Fibroblast of skin of right quadriceps (primary cell): ENCODE data around the gene COPS2.
"Not testable (repeated sequence)": the region's sequence is repeated elsewhere in the genome, so short reads cannot be mapped to it uniquely, and the experiment has no call there.

Source experiments
- DNase-seq: peaks from one replicate; pipeline ENCODE4 v3.0.0-alpha.2; 2013

COPS2 gene

DNA sequence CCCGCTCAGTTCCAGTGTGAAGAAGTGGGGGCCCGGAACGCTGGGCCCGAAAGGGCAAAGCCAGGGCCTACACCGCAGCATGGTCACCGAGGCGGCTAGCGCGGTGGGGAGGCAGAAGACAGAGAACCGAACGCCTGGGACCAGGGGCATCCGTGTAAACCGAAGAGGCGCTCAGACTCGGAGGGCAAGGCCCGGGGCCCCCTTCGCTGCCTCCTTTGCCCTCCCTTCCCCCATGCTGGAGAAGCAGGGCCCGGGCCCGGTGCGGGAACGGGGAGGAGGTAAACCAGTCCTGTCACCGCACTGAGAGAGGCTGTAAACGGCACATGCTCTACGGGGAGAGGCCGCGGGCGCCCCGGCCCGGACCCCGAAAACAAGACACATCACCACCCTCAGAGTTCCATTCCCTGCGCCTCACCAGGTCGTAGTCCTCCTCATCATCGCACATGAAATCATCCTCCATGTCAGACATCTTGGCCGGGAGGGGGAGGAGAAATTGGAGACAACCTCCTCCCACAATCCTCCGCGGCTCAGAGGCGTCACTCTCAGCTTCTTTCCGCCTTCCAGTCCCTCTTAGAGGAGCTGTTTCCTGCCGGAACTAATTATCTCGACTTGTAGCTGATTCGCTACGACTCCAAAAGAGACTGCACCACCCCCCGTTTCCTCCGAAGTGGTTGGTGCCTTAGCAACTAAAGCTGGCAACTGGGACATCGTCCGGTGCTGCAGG, at the start of gene COPS2:
TSS of gene COPS2 (minus strand) at position 490 of the 724 bp plus-strand sequence. CDS start at position 469, 21 bp downstream.
- DNase-seq, result peak; percentile 98

DNA sequence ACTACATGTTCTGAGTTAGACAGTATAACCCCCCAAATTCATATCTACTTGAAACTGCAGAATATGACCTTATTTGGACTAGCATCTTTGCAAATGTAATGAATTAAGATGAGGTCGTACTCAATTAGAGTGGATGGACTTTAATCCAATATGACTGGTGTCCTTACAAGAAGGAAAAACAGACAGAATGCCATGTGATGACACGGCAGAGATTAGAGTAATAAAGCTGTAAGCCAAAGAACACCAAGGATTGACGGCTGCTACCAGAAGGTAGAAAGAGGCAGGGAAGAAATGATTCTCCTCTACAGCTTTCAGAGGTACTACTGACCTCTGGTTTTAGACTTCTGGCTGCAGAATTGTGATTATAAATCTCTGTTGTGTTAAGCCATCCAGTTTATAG, 44.9 kb upstream of the COPS2 start:
- no peak for DNase-seq

DNA sequence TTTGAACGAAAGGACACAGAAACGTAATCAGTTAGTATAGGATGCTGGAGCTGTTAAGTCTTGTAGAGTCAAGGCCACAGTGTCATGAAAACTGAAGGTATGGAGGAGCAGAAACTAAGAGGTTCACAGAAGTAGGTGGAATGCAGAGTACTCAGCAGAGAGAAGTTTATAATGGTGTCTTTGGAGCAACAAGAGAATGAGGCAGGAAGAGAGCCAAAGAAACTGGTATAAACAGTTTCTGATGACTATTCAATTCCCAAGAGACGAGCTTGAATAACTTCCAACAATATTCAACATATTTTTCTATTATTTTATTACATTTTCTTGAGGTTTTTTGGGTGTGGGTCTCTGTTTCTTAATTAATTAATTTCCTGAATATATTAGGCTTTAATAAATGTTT, 44.3 kb upstream of the COPS2 start:
- DNase-seq, result peak; percentile 21

DNA sequence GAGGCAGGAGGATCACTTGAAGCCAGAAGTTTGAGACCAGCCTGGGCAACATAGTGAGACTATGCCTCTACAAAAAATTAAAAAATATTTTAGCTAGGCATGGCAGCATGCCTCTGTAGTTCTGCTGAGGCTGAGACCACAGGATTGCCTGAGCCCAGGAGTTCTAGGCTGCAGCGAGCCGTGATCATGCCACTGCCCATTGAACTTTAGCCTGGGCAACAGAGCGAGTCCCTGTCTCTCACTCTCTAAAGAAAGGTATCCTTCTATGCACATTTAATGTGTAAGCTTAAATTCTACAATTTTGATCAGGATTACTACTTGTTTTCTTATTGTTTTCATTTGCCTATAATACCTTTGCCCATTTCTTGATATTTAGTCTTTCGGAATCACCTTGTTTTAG, 41.5 kb upstream of the COPS2 start:
- no peak for DNase-seq

DNA sequence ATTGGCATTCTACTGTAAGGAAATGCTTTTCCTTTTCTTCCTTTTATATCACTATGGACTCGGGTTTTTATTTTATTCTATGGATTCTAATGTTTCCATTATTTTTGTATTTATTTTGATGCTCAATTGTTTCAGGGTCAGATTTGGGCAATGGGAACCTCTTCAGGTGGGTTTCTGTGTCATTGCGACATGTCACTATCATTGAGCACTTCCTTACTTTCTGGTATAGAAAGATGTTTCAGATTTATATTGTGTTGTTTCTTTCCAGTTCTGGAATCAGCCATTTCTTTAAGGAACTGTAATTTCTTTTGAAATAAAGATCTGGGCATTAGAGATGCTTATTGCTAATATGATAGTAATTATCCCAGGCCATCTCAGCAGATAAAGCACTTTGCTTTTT, 36.5 kb upstream of the COPS2 start:
- DNase-seq, result no peak

DNA sequence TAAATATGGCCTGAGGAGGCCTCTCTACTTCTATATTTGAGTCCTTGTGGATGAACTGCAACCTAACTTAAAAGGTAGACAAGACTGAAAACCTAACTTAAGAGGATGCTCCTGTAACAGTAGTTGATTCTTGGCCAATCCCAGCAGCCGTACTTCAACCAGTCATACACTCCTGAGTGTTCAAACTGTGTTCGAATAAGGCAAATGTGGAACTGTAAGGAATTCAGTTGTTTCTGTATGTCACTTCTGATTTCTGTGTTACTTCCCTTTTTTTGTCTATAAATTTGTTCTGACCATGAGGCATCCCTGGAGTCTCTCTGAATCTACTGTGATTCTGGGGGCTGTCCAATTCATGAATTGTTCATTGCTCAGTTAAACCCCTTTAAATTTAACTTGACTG, 35.2 kb upstream of the COPS2 start:
- no peak for DNase-seq

DNA sequence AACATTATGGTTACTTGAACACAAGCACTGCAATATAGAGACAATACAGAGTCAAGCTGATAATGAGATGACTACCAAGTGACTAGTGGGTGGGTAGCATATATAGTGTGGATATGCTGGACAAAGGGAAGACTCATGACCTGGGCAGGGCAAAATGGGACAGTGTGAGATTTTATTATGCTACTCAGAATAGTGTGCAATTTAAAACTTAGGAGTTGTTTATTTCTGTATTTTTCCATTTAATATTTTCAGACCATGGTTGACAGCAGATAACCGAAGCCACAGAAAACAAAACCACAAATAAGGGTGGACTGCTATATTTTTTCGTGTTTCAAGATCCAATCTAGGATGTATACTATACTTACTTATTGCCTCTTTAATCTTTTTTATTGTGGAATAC, 34.2 kb upstream of the COPS2 start:
- no peak for DNase-seq

DNA sequence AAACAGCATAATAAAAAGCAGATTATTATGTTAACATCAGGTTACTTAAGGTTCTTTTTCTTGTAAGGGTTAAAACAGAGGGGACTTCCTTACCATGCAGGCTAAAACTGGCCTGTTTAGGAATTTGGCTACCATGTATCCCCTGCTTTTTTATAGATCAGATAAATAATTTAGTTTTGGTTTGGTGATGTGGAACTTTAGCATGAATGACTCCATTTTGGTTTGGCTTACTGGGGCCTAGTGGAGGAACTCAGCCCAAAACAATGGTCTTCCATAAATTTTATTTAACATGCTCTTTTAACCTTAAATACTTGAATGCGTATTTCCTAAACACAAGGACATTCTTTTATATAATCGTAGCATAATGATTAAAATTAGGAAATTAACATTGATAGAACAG, 33.5 kb upstream of the COPS2 start:
- no peak for DNase-seq

DNA sequence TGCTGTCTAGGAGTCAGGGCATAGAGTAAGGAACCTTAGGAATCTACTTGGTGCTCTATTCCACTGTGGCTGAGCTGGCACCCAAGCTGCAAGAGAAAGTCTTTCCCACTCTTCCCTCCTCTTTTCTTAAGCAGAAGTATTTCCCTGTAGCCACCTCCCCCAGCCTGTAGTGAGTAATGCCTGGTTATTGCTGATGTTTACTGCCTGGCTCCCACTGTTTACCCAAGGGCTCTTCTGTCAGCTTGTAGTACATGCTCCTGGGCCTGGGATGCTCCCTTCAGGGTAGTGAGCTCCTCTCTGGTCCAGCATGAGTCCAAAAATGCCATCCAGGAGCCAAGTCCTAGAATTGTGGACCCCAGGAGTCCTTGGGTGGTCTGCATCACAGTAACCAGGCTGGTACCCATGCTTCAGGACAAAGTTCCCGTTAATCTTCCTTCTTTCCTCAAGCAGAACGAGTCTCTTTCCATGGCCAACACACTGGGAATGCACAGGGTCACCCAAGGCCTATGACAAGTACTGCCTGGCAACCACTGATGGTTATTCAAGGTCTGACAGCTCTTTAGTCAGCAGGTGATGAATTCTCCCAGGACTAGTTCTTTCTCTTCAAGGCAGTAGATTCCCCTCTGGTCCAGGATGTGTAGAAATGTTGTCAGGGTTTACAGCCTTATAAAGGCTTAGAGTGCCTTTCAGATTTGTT, 32.3 kb upstream of the COPS2 start:
- DNase-seq, result peak; percentile 14

DNA sequence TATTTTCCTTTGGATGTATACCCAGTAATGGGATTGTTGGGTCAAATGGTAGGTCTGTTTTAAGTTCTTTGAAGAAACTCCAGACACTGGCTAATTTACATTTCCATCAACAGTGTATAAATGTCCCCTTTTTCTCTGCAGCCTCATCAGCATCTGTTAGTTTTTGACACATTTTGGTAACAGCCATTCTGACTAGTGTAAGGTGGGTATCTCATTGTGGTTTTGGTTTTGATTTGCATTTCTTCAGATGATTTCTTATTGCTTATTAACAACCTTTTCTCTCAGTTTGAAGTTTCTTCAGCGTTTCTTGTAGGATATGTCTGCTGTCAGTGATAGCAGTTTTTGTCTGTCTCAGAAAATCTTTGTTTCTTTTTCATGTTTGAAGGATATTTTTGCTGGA, 30.1 kb upstream of the COPS2 start:
- no peak for DNase-seq

DNA sequence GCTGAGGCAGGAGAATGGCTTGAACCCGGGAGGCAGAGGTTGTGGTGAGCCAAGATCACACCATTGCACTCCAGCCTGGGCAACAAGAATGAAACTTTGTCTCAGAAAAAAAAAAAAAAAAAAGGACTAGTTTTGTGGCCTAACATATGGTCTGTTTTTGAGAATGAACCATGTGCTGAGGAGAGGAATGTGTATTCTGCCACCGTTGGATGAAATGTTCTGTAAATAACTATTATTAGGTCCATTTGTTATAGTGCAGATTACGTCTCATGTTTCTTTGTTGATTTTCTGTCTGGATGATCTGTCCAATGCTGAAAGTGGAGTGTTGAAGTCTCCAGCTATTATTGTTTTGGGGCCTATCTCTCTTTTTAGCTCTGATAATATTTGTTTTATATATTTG, 28.3 kb upstream of the COPS2 start:
- not testable (repeated sequence) for DNase-seq

DNA sequence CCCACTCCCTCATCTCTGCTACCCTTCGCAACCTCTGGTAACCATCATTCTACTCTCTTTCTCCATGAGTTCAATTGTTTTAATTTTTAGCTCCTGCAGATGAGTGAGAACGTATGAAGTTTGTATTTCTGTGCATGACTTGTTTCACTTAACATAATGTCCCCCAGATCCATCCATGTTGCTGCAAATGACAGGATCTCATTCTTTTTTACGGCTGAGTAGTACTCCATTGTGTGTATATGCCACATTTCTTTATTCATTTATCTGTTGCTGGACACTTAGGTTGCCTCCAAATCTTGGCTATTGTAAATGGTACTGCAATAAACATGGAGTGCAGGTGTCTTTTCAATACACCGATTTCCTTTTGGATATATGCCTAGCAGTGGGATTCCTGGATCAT, 26.7 kb upstream of the COPS2 start:
- DNase-seq, result no peak

DNA sequence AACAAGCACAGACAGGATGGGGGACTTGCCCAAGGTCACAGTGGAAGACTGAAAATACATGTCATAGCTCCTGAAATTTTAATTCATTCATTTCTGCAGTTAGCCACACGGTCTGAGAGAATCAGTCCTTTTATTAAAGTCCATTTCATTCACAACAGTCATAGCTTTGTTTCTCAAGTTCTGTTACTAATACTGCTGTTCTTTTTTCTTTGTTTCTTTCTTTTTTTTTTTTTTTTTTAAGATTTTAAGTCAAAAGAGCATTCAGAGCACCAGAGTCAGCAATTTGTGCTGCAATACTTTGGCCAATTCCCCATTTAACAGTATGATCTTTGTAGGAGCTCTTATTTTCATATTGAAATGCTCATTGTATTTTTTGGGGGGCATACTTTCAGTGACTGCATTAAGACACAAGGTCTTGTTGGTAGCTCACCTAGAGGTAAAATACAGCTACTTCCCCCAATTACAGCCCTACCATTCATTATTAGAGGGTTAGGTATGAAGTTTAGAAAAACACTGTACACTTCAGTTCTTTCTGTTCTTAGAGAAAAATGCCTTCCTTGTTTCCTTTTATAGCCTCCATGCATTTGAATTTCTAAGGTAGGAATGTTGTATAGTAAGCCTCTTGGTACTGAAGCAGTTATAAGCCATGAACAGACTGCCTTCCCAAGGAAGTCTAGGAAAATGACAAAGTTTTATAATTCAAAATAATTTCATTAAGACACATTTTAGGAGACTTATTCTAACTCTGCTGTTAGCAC, 24.2 kb upstream of the COPS2 start:
- DNase-seq, result no peak

DNA sequence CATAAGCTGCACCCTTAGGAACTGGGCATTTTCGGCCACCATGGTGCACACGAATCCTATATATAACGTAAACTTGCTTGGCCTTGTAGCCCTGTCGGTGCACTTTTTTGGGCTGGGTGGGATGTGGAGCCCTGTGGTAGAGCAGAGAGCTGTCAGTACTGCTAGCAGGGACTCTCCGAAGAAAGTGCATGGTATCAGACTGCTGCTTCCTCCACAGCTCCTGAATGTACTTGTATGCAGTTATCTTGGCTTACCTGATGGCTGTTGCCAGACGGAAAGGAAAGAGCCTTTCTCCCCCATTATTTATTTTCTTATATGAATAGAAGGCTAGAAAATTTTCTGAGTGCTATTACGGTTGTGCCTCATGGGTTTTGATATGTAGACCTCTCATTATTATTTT, 23.1 kb upstream of the COPS2 start:
- no peak for DNase-seq

DNA sequence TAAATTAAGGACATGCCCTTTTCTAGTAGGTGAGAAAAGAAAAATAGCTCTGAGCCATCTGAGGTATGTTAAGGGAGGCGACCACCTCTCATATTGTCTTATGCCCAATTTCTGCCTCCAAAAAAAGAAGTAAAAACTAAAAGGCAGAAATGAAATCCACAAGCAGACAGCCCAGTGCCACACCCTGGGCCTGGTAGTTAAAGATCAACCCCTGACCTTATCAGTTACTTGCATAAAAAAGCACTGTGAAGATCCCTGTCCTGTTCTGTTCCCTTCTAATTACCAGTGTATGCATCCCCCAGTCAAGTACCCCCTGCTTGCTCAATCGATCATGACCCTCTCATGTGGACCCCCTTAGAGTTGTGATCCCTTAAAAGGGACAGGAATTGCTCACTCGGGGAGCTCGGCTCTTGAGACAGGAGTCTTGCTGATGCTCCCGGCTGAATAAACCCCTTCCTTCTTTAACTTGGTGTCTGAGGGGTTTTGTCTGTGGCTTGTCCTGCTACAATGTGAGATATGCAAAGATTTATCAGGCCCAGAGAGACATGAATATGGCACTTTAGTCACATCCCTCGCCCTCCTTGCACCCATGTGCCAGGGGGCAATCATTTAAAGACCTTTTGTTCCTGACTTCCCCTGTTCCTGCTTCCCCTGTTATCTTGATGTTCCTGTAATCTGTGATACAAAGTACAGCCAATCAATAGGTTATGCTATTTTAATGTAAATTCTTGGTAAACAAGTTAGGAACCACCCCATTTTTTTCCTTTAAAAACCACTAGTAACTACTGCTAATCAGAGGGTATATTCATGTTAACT, 20.4 kb upstream of the COPS2 start:
- not testable (repeated sequence) for DNase-seq

DNA sequence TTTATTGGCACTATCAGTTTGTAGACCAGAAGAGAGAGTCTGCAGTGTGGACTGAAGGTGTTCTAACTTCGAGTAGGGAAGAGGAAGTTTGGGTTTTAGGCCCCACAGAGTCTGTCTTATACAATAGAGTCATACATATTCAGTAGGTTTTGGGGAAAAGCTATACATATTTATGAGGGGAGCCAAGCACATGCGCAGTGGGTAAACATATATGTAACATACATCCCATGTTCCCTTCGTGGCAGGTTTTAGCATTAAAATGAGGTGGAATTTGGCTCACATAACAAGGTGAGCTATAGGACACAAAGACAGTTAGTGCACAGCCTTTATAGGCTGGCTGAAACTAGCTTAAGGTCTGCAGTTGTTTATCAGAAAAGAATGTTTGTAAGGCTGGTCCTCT, 19.5 kb upstream of the COPS2 start:
- no peak for DNase-seq

DNA sequence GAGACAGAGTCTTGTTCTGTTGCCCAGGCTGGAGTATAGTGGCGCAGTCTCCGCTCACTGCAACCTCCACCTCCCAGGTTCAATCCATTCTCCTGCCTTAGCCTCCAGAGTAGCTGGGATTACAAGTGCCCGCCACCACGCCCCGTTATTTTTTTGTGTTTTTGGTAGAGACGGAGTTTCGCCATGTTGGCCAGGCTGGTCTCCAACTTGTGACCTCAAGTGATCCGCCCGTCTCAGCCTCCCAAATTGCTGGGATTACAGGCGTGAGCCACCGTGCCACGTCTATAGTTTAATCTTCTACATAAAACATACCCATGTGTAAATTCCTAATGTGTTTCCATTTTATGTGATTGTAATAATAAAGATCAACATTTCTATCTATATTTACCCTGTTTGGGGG, 16.4 kb upstream of the COPS2 start:
- DNase-seq, result no peak

DNA sequence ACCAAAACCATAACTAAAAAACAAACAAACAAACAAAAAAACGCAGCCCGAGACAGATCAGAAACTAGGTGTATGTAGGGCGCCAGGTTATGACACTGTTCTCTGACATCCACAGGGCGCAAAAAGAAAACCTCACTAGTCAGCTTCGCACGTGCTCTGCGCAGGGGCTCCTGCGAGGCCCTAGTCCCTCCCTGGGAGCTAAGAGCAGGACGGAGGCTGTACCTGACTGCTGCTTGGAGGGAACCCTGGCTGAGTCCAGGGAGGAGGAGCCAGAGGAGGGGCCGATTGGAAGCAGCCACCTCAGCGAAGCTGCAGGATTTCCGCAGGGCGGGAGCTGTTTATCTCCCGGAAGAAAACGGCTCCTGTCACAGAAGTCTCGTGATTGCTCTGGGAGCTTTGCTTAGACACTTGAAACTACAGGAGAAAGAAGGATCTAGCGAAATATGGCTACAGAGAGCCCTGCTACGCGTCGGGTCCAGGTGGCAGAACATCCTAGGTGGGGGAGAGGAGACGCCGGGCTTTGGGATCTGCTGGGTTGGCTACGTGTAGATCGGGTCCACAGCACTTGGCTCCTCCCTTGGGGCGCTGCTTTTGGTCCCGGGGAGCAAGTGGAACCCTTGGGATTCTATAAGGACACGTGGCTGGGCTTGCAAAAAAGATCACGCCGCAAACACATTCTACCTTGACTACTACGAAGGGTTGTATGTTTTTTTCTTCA, 14.6 kb upstream of the COPS2 start, which contains the start of gene GALK2:
TSS of gene GALK2 (plus strand) at position 368 of the 718 bp plus-strand sequence. CDS start at position 444, 76 bp downstream.
- peak; percentile 81 for DNase-seq

DNA sequence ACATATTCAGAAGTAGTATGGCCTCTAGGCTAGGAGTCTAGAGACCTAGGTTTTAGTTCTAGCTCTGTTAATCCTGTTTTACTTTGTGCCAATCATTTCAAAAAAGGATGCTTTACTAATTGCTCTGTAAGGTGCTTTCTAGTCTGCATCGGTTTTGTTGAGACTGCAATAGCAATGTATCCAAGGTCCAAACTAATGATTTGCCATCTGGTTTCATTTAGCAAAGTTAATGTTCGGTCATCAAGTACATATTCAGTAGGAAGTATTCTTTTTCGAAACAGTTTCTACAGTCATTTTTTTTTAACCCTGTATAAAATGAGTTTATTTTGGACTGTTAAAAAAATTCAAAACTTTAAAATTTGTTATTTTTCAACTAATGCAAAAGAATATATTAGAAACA, 12.6 kb upstream of the COPS2 start:
- DNase-seq, result peak; percentile 23

DNA sequence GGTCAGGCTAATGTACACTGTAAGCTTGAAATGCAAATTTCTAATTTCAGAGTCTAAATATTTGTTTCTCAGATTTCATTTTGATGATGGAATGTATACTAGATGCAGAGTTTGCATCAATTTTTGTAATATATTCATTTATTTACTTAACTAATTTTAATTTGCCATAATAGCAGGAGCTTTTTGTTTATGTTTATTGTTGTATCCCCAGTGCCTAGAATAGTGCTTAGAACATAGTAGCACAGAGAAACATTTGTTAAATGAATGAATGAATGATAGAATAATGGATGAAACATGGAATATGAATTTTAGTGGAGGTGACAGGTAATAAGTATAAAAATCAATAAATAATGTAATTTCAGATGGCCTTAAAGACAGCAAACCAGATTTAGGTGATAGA, 9.5 kb upstream of the COPS2 start:
- DNase-seq, result no peak

DNA sequence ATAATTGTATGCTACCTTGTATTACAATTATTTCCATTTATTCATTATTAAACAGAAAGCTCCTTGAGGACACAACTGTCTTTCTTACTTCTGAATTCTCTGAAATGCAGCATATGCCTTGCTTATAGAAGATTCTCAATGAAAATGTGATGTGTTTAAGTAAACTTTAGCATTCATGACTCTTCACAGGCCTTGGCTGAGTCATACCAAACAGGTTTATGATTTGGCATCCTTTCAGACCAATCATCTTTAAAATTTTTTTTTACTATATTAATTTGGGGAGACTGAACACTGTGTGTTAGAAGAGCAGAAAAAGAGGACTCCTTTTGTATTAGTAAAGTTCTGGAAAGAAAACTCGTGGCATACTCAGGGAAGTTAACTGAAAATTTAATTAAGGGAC, 8.3 kb upstream of the COPS2 start:
- DNase-seq, result no peak
